ENCODE data around the gene AANAT. TPM values are rescaled to one million over a fixed set of nuclear protein-coding genes. Genes with fewer than 3 reads are reported as not detected.

Gene AANAT
- total and polyA plus RNA-seq, 12 donors = 0.30 to 0.40 TPM; not detected in 10

DNA sequence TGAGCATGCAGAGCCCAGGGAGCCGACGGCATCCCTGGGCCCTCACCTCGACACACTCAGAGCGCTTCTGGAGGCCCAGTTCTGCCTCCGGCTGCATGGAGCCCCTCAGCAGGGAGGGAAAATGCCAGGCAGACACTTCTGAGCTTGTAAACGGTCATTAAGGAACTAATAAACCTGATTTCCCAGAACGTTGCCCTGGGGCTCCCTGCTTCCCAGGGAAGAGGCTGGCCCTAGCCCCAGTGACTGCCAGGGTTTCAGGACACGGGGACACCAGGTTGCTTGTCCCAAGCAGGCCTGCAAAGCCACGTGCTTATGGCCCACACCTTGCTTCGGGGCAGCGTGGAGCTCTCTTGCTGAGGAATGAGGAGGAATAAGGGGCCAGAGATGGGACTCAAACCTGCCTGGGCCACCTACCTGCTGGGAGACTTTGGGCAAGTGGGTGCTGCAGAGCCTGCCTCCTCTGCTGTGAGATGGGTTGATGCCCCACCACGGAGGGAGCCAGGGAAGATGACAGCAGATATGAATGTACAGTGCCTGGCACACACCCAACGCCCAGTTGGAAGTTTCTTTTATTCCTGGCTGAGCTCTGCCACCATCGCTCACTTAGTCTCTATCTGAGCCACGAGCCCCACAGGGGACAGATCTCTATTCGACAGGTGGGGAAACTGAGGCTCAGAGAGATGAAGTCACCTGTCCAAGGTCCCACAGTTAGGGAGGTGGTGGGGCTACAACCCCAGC is 28.4 kb downstream of the AANAT start:
- intact Hi-C loops (cut with DNase I) = no loop called here
- Histone ChIP-seq H3K4me3 (no peak overlapping the region), H3K27ac (peak overlapping the region in 2 of 5 donors; percentile 48 to 95), H3K4me1 (replicated peaks in 1 of 2) (peaks cover 8 to 52% of the 10 kb centered on the region in 2 donors), H3K27me3 (no peaks in the 10 kb centered on the region), H3K9me3 (replicated peaks in 1 of 3) (no peaks in the 10 kb centered on the region), H3K36me3 (replicated peaks in 1 of 2) (no peaks in the 10 kb centered on the region)
- WGBS, 4 donors = 72 to 84% (median 80%) methylated on average over 10 to 16 of the region's 16 CpGs
- DNase-seq = no peak
- TF ChIP-seq POLR2A (IDR thresholded peaks at IDR 0.05) = no peak
- TF ChIP-seq, protein P1, sequence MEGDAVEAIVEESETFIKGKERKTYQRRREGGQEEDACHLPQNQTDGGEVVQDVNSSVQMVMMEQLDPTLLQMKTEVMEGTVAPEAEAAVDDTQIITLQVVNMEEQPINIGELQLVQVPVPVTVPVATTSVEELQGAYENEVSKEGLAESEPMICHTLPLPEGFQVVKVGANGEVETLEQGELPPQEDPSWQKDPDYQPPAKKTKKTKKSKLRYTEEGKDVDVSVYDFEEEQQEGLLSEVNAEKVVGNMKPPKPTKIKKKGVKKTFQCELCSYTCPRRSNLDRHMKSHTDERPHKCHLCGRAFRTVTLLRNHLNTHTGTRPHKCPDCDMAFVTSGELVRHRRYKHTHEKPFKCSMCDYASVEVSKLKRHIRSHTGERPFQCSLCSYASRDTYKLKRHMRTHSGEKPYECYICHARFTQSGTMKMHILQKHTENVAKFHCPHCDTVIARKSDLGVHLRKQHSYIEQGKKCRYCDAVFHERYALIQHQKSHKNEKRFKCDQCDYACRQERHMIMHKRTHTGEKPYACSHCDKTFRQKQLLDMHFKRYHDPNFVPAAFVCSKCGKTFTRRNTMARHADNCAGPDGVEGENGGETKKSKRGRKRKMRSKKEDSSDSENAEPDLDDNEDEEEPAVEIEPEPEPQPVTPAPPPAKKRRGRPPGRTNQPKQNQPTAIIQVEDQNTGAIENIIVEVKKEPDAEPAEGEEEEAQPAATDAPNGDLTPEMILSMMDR (IDR thresholded peaks at IDR 0.05) = no peak

DNA sequence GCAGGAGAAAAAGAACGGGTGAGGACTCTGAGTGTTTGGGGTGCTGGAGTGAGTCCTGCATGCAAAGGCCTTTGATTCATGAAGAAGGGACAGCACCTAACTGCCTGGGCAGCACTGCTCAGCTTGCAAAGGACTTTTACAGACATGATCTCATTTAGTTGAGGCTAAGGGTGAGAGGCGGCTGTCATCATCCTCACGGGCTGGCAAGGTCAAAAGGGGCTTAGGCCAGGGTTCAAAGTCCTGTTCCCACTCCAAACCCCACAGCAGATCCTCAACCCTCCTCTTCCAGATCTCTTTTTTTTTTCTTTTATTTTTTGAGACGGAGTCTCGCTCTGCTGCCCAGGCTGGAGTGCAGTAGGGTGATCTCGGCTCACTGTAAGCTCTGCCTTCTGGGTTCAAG is 29.1 kb downstream of the AANAT start:
- WGBS, 4 donors = 78 to 87% (median 84%) methylated on average over 6 of the region's 6 CpGs
- Histone ChIP-seq H3K36me3 (replicated peaks in 1 of 2) (no peaks in the 10 kb centered on the region), H3K4me3 (no peak overlapping the region), H3K9me3 (replicated peaks in 1 of 3) (no peaks in the 10 kb centered on the region), H3K27me3 (no peaks in the 10 kb centered on the region), H3K4me1 (replicated peaks in 1 of 2) (peaks cover 8 to 54% of the 10 kb centered on the region in 2 donors), H3K27ac (peak overlapping the region in 1 of 5 donors; percentile 95)
- TF ChIP-seq, protein P1 (IDR thresholded peaks at IDR 0.05) = no peak
- TF ChIP-seq POLR2A (IDR thresholded peaks at IDR 0.05) = no peak
- intact Hi-C loops (cut with DNase I) = no loop called here
- no peak for DNase-seq

DNA sequence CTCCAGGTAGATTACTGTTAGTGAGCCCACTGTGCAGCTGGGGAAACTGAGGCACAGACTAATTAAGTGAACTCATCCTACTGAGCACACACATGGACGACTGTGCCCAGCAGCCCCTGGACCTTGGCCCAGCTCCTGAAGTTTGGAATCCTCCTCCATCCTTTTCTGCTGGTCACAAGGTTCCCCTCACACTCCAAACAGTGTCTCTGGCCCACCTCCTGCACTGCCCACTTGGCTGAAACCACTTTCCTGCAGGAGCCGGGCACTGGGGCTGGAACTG is 30.2 kb downstream of the AANAT start:
- Histone ChIP-seq H3K9me3 (replicated peaks in 1 of 3) (no peaks in the 10 kb centered on the region), H3K27ac (peak overlapping the region; percentile 52 to 95 (median 81)), H3K27me3 (no peaks in the 10 kb centered on the region), H3K4me3 (peak overlapping the region in 1 of 4 donors; percentile 33), H3K4me1 (replicated peaks in 1 of 2) (peaks cover 17 to 50% of the 10 kb centered on the region in 2 donors), H3K36me3 (replicated peaks in 1 of 2) (no peaks in the 10 kb centered on the region)
- intact Hi-C loops (cut with DNase I) = no loop called here
- DNase-seq = no peak
- no peak for TF ChIP-seq POLR2A (IDR thresholded peaks at IDR 0.05)
- TF ChIP-seq, protein P1 (IDR thresholded peaks at IDR 0.05) = no peak
- 31 to 44% (median 41%) methylated on average over 2 of the region's 2 CpGs; no CpG with 5 or more reads in 1 of the 4 donors for WGBS, 4 donors

DNA sequence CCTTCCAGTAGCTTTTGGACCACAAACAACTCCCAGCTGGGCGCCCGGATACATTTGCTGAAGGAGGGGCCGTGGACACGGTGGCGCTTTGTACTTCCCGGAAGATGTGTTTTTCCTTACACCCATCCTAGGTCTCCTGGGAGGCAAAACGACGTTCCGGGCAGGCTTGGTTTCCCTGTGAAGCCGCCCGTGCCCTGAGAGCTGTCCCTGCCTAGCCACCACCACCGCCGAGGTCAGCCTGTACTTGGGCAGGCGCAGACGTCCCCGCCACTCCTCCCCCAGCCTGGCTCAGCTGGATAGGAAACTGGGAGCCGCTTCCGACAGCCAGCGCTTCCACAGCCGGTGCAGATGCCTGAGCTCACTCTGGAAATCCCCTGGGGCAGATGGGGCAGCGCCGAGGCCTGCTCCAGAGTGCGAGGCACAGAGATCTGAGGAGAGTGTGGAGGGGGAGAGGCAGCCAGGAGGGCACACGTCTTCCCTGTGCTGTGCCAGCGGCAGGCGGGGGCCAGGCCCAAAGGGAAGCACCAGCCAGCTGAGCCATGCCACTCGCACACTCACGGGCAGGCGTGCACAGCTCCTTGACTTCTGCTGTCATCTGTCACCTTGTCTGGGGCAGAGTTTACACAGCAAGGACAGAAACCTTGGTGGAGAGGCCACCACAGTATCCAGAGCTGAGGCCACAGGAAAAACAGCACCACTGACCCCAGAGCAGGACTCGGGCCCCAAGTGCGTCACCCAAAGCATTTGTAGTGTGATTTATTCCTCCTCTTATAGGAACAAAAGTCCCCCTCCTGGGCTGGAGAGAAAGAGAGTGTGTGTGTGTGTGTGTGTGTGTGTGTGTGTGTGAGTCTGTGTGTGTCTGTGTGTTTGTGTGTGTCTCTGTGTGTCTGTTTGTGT is 30.8 kb downstream of the AANAT start:
- Histone ChIP-seq H3K27ac (peak overlapping the region; percentile 52 to 95 (median 81)), H3K4me3 (peak overlapping the region in 1 of 4 donors; percentile 33), H3K4me1 (replicated peaks in 1 of 2) (peaks cover 17 to 45% of the 10 kb centered on the region in 2 donors), H3K9me3 (replicated peaks in 1 of 3) (no peaks in the 10 kb centered on the region), H3K36me3 (replicated peaks in 1 of 2) (no peaks in the 10 kb centered on the region), H3K27me3 (no peaks in the 10 kb centered on the region)
- WGBS, 4 donors = 18 to 38% (median 23%) methylated on average over 15 to 31 of the region's 31 CpGs
- peak; percentile 82 to 93 (median 92) for DNase-seq
- peak in 1 of 2 donors; percentile 66 for TF ChIP-seq POLR2A (IDR thresholded peaks at IDR 0.05)
- TF ChIP-seq, protein P1 (IDR thresholded peaks at IDR 0.05) = no peak
- intact Hi-C loops (cut with DNase I) = no loop called here

All from adrenal gland (tissue), 12 donors.